Heart right ventricle (tissue), 16 donors: ENCODE results near the gene GLDN. TPM values are rescaled to one million over a fixed set of nuclear protein-coding genes. Genes with fewer than 3 reads are reported as not detected.

Experiments used
- ATAC-seq, 8 donors: fragments of 200-7000 bp; cut with Tn5 transposase; one replicate each; pipeline ENCODE4 v1.9.1; 2020; ENCODE audit warnings: mild to moderate bottlenecking in 8 of 8, moderate library complexity in 8 of 8, moderate number of reproducible peaks in 1 of 8
- DNase-seq, 2 donors: peaks; one replicate each; pipeline ENCODE4 v3.0.0-alpha.2; 2020
- H3K27ac ChIP-seq, 10 donors: fragments of 200-600 bp; sonication (generic) in 2 of 10; one replicate each; pipeline versions ENCODE4 v1.5.0 to v1.8.0; 2020 to 2022; ENCODE audit warnings: mild to moderate bottlenecking in 3 of 10
- H3K27me3 ChIP-seq, 7 donors: fragments of 200-600 bp; one replicate each; pipeline ENCODE4 v1.8.0; 2021 to 2022; ENCODE audit warnings: mild to moderate bottlenecking in 2 of 7
- H3K36me3 ChIP-seq, 9 donors: fragments of 200-600 bp; sonication (generic) in 1 of 9; one replicate each; pipeline versions ENCODE4 v1.5.0 to v1.8.0; 2020 to 2022; ENCODE audit warnings: mild to moderate bottlenecking in 2 of 9
- H3K4me1 ChIP-seq, 9 donors: fragments of 200-600 bp; sonication (generic) in 1 of 9; one replicate each; pipeline versions ENCODE4 v1.5.0 to v1.8.0; 2020 to 2022; ENCODE audit warnings: mild to moderate bottlenecking in 4 of 9
- H3K4me3 ChIP-seq, 10 donors: fragments of 200-600 bp; sonication (generic) in 2 of 10; one replicate each; pipeline versions ENCODE4 v1.5.0 to v1.8.0; 2020 to 2022; ENCODE audit warnings: mild to moderate bottlenecking in 7 of 10, moderate library complexity in 2 of 10
- H3K9me3 ChIP-seq, 11 donors: fragments of 200-600 bp in 10 of 11; sonication (generic) in 2 of 11; one replicate each; pipeline versions ENCODE4 v1.5.0 to v1.8.0; 2013 to 2022; ENCODE audit warnings: mild to moderate bottlenecking in 2 of 11, control low read depth in 1 of 11, moderate library complexity in 1 of 11
- WGBS, 2 donors: extraction: QIAGEN DNeasy Blood & Tissue Kit; methylation state at CpG; one replicate each; pipeline ENCODE4 v1.1.7; 2013; ENCODE audit warnings: inconsistent platforms in 1 of 2; 5-methylcytosine and 5-hydroxymethylcytosine counted together
- intact Hi-C, 10 donors: fragments of 100-400 bp; cut with DNase I; formaldehyde crosslinking; loops; one replicate each; pipeline versions ENCODE4 v1.11.1 to v1.14.2; 2022
- polyA plus RNA-seq, 2 donors: library from polyadenylated mRNA; stranded (reverse); fragments of 200-250 nt; gene quantifications; one replicate each; pipeline ENCODE4 v1.2.3, GENCODE V29; 2013
- total RNA-seq, 10 donors: library from RNA; stranded (reverse); fragmentation: NEBNext Ultra II Directional in 3 of 10; extraction: Animal tissue kit (Norgen Biotek cat#: 25700) in 3 of 10; gene quantifications; one replicate each; pipeline versions ENCODE4 v1.2.1 to v1.2.4, GENCODE V29; 2021 to 2023
- TF ChIP-seq, protein P1 (sequence below), 9 donors: fragments of 200-600 bp; sonication (generic) in 2 of 9; IDR thresholded peaks; one replicate each; pipeline versions ENCODE4 v1.5.0 to v1.8.0; 2021 to 2022; ENCODE audit warnings: antibody characterized with exemption in 9 of 9, mild to moderate bottlenecking in 5 of 9, moderate library complexity in 1 of 9
- donor health status: Arrhythmogenic right ventricular cardiomyopathy.
- donor health status: ischemic (EF 13 %, LVEDD 7.1; RV severe dilation, severe dysfunction).
- donor health status: healthy with polysubstance abuse.
- donor health status: DM: no; HTN: yes; CAD: no.
- donor health status: DM: no; HTN: no; CAD: no.
- donor health status: ischemic (EF 25% LVEDD 6.9; RV normal size, moderate dysfunction).
- donor health status: ischemic (EF 25% LVEDD 5.7; RV mildly dilated, moderate dysfunction).
- donor health status: healthy.
- donor health status: DM: yes; HTN: yes; CAD: no.
- donor health status: Ischemic cardiomyopathy.
- donor health status: ischemic (EF 35%, LVEDD 5.7; RV mildly dilated, moderate dysfunction).
- donor health status: nonischemic (EF 11% LVEDD 7.7; RV severe dilation, severe dysfunction).
- donor health status: DM: yes; HTN: yes; CAD: no.
- donor health status: PGD.
- donor health status: ischemic (EF 29% LVEDD 5.4; RV normal size, mild dysfunction).
- donor health status: nonischemic (EF 23%, LVEDD 6.1; RV moderate dilation, normal function).

The GLDN gene
- total and polyA plus RNA-seq, 12 donors = 0.65 to 19.8 (median 10.9) TPM

DNA sequence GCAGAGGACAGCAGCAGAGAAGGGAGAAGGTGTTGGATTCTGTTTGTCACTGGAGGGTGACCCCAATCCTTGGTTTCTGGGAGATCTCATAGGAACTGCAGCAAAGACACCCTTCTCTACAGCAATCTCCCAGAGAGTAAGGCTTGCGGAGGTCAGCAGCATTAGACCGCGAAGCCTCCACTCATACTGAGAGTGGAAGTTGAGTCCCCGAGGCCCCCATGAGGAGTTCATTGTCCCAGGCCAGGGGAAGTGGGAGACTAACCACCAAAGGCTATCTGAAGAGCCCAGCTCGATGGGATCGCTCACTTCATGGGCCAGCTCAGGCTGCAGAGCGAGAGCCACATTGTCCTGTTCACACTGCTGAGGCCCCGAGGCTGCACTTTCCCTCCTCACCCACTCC lies 44.6 kb downstream of the GLDN start:
- 82 to 88% methylated on average over 8 of the region's 8 CpGs for WGBS, 2 donors
- H3K4me3 ChIP-seq = no peak overlapping the region
- no peaks in the 10 kb centered on the region for H3K36me3 ChIP-seq
- H3K9me3 ChIP-seq = no peaks in the 10 kb centered on the region
- H3K27me3 ChIP-seq = no peaks in the 10 kb centered on the region
- intact Hi-C loops = loop anchor here in 2 of 10 donors (10.0 kb wide), 2 partner anchors 221 to 231 kb away; no protein-coding TSS in a partner anchor
- H3K4me1 ChIP-seq = peaks cover 0 to 9% (median 1%) of the 10 kb centered on the region in 9 donors
- H3K27ac ChIP-seq = no peak overlapping the region
- DNase-seq (no peak), ATAC-seq (no peak)
- TF ChIP-seq, protein P1, sequence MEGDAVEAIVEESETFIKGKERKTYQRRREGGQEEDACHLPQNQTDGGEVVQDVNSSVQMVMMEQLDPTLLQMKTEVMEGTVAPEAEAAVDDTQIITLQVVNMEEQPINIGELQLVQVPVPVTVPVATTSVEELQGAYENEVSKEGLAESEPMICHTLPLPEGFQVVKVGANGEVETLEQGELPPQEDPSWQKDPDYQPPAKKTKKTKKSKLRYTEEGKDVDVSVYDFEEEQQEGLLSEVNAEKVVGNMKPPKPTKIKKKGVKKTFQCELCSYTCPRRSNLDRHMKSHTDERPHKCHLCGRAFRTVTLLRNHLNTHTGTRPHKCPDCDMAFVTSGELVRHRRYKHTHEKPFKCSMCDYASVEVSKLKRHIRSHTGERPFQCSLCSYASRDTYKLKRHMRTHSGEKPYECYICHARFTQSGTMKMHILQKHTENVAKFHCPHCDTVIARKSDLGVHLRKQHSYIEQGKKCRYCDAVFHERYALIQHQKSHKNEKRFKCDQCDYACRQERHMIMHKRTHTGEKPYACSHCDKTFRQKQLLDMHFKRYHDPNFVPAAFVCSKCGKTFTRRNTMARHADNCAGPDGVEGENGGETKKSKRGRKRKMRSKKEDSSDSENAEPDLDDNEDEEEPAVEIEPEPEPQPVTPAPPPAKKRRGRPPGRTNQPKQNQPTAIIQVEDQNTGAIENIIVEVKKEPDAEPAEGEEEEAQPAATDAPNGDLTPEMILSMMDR (IDR thresholded peaks at IDR 0.05) = no peak

DNA sequence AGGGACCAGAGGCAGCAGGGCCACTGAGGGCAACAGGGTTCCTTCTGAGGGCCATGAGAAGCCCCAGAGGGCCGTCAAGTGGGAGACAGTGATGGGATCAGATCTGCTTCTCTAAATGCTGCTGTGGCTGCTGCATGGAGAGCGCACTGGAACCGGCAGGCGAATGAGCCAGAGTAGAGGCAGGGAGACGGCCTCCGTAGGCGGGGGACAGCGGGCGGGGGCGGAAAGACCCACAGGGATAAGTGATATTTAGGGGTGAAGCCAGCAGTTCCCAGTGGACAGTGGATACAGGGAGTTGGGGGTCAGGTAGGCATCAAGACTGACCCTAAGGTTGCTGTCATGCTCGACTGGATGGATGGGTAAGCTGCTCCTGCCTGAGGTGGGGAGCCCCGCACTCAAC lies 45.0 kb downstream of the GLDN start:
- TF ChIP-seq, protein P1 (IDR thresholded peaks at IDR 0.05) = no peak
- no peaks in the 10 kb centered on the region for H3K9me3 ChIP-seq
- no peaks in the 10 kb centered on the region for H3K36me3 ChIP-seq
- no peak overlapping the region for H3K4me3 ChIP-seq
- no peak overlapping the region for H3K27ac ChIP-seq
- H3K4me1 ChIP-seq = peaks cover 0 to 9% (median 0%) of the 10 kb centered on the region in 9 donors
- 89 to 90% methylated on average over 12 of the region's 12 CpGs for WGBS, 2 donors
- intact Hi-C loops = loop anchor here in 2 of 10 donors (10.0 kb wide), 2 partner anchors 222 to 232 kb away; no protein-coding TSS in a partner anchor
- DNase-seq = no peak
- H3K27me3 ChIP-seq = no peaks in the 10 kb centered on the region
- no peak for ATAC-seq

DNA sequence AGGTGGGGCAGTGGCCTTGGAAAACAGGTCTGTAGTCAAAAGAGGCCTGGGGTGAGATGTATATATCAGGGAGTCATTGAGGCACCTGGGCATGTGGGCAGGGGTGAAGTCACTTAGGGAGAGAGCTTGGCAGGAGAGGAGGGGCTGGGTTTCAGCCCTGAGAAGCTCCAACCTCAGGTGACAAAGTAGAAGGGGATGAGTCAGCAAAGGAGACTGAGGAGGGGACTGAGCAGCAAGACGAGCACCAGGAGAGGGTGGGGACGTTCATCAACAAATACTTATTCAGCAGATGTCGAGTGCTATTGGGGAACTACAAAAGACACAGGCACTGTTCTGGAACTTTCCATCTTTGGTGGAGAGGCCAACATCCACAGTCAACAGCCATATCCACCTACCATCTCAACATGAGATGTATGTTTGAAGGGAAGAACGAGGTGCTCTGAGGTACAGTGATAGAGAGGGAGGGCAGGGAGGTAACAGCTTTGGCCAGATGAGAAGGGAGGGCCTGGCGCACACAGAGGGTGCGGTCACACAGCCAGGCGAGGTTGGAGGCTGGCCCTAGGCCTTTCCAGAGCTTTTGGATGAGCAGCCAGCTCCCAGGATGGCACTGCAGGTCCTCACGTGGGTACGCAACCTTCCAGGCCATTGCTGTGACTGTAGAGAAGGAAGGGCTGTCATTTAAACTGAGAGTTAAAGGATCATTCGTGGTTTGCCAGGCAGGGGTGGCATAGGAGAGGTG lies 45.7 kb downstream of the GLDN start:
- H3K9me3 ChIP-seq = no peaks in the 10 kb centered on the region
- 83 to 89% methylated on average over 10 of the region's 10 CpGs for WGBS, 2 donors
- H3K4me3 ChIP-seq = no peak overlapping the region
- intact Hi-C loops = loop anchor here in 2 of 10 donors (10.0 kb wide), 2 partner anchors 222 to 232 kb away; no protein-coding TSS in a partner anchor
- no peak overlapping the region for H3K27ac ChIP-seq
- TF ChIP-seq, protein P1 (IDR thresholded peaks at IDR 0.05) = no peak
- ATAC-seq (no peak), DNase-seq (no peak)
- H3K36me3 ChIP-seq = no peaks in the 10 kb centered on the region
- no peaks in the 10 kb centered on the region for H3K27me3 ChIP-seq
- peaks cover 0 to 8% (median 0%) of the 10 kb centered on the region in 9 donors for H3K4me1 ChIP-seq

DNA sequence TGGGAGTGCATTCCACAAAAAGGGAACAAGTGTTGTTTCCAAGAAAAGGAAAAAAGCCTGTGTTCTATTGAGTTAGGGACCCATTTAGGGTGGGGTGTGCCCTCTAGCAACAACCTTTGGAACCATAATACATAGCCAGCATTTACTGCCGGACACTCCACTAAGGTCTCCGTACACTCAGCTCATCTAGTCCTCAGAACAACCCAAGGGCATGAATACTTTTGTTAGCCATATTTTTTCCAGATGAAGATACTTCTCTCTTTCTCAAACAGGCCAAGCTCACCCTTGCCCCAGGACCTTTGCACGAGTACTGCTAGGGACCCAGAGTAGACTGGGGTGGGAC lies 46.2 kb downstream of the GLDN start:
- intact Hi-C loops = loop anchor here in 2 of 10 donors (10.0 kb wide), 2 partner anchors 223 to 233 kb away; no protein-coding TSS in a partner anchor
- 96 to 98% methylated on average over 3 of the region's 3 CpGs for WGBS, 2 donors

More for the DNA sequence above, 46.2 kb downstream of the GLDN start:
- peaks cover 0 to 8% (median 0%) of the 10 kb centered on the region in 9 donors for H3K4me1 ChIP-seq
- TF ChIP-seq, protein P1 (IDR thresholded peaks at IDR 0.05) = no peak
- no peaks in the 10 kb centered on the region for H3K36me3 ChIP-seq
- no peak for ATAC-seq
- no peaks in the 10 kb centered on the region for H3K9me3 ChIP-seq
- DNase-seq = no peak
- no peak overlapping the region for H3K27ac ChIP-seq
- no peaks in the 10 kb centered on the region for H3K27me3 ChIP-seq
- H3K4me3 ChIP-seq = no peak overlapping the region
